HG03103 (cell line): ENCODE results near the gene NRL.

Source experiments
- ATAC-seq: cut with Tn5 transposase; IDR thresholded peaks from one replicate; pipeline ENCODE4 v1.9.1; 2021; ENCODE audit warnings: low read depth; ENCODE audit not compliant: unreplicated experiment

Gene NRL

DNA sequence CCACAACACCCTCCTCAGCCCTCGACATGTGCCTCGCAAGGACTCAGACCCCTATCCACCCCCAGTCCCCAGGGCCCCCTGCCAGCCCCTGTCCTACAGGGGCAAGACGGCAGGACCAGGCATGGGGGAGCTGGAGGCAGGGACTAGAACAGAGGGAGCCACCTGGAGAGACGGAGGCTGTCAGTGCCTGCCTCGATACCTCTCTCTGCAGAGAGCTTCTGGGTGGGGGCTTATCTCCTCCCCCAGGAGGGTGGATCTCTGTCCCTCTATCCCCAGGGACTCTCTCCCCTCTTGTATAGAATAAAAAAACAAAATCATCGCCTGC is 45.4 kb downstream of the NRL start:
- no peak for ATAC-seq

DNA sequence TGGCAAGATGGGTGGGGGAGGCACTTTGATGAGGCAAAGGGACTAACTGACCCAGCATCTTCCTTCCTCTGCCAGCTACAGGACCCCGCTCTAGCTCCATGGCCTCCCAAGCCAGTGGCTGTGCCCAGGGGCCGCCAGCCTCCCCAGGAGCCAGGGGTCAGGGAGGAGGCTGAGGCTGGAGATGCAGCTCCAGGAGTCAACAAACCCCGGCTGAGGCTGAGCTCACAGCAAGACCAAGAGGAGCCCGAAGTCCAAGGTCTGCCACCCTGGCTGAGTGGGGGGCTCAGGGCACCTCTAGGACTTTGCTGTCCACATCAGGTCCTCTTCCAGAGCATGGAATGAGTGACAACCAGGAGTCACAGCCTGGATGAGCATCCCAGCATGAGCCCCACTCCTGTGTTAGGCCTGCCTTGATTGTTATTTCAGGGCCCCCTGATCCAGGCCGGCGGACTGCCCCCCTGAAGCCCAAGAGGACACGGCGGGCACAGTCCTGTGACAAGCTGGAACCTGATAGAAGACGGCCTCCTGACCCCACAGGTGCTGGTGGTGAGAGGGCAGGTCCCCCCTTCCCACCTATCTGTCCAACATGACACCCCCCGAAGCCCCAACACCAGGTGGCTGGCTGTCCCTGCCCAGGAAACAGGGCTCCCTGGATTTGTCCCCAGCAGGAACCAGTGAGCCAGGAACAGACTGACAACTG is 45.9 kb downstream of the NRL start:
- ATAC-seq = no peak

DNA sequence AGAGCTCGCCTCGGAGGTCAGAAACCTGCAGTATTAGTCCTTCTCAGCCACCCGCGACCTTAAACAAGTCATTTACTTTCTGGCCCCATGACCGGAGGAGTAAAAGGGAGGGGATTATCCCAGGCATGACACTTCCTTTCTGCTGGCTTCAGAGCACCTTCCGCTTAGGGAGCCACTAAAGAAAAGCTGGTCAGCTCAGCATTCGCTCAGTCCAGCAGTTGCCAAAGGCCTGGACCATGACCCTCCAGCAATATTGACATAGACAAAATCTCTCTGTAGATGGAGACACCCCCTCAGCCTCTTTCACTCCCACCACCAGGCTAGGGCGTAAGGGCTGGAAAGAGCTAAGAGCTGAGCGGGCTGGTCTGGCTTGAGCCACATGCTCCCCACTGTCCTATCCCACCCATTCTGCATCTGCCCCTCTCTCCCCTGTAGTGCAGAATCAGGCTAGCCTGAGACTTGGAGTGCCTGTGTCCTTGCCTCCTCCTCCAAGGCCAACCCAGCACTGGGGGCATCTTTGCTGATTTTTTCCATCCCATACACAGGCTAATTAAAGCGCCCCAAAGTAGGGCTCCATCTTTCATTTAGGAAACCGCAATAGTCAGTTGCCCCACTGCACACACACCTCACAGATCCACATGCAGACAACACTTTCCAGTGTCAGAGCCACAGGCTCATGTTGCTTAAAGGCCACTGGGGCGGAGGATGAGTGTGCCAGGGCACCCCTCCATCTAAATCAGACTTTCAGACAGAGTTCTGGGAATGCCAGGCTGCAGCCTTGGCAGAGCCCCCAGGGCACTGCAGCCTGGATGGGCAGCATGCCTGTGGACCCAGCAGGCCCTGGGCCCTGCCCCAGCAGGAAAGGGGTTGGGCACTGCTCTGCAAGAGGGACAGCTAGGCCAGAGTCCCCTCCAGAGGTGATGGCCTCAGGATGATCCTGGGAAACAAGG is 47.3 kb downstream of the NRL start:
- no peak for ATAC-seq

DNA sequence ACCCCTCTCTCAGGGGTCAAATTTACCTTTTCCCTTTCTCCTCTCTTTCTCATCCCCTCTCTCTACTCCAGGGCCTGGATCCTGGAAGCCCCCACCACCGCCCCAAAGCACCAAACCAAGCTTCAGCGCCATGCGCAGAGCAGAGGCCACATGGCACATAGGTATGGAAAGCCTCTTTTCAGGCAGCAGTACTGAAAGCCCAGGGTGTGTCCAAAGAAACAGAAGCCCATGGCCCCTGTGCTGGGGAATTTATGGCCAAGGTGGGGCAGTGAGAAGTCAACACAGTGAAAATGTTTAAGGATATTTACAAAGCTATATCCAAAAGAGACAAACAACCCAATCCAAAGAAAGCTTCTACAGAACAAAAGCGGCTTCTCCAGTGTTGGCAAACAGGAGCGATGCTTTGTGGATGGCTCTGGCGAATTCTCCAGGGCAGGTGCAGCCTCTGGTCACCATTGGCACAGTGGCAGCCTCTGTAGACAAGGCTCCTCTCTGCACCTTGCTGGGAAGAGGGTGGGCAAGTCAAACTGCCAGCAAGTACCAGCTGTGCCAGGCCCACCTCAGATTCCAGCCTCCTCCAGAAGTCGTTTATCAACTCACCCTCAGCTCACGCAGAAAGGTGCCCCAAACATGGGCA is 48.1 kb downstream of the NRL start:
- ATAC-seq = no peak

DNA sequence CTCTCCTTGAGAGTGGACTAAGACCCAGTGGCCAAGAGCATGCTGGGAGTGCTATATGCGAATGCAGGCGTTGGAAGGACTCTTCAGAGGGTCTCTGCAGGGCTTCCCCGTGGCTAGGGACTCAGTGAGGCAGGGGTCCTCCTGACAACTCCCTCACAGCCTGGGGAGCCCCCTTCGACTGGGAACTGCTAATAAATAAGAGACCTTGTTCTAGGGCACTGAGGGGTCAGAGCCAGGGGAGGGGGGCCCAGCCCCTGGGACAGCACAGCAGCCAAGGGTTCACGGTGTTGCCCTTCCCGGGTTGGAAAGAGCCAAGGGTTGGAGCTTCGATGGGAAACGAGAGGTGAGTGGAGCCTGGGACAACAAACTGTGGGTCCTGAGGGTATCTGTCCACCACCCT is 49.3 kb downstream of the NRL start:
- no peak for ATAC-seq

DNA sequence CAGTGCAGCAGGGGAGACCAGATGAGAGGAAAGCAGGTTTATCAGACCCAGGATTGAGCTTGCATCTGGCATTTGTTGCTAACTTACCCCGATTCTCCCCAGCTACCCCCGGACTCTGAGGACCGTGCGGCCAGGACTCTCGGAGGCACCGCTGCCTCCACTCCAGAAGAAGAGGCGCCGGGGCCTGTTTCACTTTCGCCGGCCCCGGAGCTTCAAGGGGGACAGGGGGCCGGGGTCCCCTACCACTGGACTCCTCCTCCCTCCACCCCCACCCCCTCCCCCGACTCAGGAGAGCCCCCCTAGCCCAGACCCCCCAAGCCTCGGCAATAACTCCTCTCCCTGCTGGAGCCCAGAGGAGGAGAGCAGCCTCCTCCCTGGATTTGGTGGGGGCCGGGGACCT is 49.9 kb downstream of the NRL start:
- ATAC-seq = no peak

DNA sequence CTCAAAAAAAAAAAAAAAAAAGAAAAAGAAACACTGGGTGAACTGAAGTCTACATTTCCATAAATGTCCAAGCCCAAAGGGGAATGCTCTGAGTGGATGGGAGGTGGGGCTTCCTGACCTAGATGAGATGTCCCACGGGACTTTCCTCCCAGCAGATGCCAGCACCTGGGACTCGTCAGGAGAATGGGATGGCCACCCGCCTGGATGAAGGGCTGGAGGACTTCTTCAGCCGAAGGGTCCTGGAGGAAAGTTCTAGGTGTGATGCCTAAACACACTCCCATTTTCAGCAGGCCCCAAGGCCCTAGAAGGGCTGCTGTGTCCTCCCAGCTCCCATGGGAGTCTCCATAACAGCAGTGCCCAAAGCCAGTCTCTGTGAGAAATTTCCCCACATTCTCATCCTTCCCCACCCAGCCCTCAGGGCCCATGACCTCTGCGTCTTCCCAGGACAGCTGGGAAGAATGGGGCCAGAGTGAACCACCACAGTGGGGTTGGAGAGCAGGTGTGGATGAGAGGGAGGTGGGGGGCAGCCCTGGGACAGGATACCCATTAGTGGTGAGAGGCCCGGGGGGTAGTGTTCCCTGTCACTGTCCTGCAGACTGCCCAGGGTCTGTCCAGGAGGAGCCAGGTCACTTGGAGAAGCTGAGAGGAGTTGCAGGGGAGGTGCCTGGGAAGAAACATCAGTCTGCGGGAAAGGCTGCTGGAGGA is 50.5 kb downstream of the NRL start:
- no peak for ATAC-seq

DNA sequence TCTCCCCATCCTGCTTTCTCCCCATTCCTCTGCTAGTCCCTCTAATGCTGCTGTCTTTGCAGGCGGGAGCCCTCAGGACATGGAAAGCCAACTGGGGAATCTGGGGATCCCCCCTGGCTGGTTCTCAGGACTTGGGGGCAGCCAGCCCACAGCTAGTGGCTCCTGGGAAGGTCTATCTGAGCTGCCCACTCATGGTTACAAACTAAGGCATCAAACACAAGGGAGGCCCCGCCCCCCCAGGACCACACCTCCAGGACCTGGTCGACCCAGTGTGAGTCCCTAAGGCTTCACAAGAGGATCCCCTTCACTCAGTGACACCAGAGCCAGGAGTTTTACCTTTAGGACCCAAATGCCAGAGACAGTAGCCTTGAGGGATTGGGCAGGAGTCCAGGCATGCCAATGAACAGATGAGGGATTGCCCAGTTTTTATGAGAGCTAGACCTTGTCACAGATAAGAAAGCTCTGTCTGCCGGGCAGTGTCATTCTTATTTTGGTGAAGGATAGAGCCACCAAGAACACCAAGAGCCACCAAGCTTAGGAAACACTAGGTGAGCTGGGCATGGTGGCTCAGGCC is 51.4 kb downstream of the NRL start:
- no peak for ATAC-seq

DNA sequence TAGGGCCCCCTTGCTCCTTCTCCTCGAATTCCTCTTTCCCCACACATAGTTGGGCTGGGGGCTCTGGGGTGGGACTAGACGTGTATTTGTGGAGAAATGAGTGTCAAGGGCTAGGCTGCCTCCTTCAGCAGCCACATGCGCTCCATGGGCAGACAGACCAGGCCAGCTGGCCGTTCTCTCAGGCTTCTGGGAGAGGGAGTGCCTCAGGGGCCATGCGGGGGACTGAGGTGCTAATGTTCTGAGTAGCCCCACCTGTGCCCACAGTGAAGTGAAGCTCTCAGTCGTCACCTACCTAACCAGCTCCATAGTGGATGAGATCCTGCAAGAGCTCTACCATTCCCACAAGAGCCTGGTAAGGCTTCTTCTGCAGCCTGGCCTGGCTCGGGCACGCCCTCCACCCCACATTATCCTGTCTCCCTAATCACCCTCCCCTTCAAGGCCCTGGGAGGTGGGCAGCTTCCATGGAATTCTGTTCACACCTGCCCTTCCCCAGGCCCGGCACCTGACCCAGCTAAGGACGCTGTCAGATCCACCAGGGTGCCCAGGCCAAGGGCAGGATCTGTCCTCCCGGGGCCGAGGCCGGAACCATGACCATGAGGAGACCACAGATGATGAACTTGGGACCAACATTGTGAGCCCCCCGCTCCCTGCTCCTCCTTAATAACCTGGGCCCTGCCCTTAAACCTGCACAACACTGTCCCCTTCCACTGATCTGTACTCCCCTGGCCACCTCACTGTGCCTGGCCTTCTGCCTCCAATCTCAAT is 52.4 kb downstream of the NRL start:
- no peak for ATAC-seq

DNA sequence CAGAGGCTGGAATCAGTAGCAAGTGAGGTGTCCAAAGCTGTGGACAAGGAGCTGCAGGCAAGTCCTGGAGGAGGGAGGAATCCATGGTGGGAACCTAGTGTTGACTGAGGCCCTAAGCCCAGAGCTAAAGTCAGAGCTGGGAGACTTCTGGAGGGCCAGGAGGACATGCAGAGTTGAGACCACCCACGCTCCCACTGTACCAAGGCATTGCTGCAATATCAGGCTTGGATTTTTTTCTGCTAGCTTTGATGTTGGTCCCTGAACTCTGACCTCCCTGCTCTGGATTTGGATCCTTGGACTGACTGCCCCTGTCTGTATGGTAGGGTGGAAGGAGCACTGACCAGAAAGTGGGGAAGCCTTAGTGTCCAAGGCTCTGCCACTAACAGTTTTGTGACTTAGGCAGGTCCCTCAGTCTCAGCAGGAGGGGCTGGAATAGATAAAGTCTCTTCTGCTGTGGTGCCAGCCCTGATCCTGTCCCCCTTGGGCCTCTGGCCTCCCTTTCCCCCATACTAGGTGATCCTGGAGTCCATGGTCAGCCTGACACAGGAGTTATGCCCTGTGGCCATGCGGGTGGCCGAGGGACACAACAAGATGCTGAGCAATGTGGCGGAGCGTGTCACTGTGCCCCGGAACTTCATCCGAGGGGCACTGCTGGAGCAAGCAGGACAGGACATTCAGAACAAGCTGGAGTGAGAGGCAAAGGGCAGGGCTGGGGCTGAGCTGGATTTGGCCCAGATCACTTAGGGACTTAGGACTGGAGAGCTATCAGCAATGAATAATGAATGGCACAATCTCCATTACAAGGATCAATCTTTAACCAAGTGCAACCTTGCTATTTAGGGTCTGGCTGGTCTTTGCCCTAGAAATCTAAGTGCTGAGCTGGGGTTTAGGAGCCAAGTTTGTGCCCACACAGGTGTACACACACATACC is 53.5 kb downstream of the NRL start:
- ATAC-seq = no peak

DNA sequence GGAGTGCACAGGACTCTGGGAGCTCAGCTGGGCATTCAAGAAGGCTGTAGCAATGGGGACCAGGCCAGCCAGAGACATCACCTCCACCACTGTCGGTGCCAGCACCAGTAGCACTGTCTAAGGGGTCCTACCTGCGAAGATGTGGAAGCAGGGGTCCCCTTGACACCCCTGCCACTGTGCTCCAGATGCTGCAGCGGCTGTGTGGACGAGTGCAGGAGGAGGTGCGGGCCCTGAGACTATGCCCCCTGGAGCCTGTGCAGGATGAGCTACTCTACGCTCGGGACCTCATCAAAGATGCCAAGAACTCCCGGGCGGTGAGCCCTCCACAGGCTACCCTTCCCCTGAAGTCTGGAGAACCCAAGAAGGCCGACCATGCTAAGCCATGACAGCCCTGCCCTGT is 54.3 kb downstream of the NRL start:
- ATAC-seq = no peak

DNA sequence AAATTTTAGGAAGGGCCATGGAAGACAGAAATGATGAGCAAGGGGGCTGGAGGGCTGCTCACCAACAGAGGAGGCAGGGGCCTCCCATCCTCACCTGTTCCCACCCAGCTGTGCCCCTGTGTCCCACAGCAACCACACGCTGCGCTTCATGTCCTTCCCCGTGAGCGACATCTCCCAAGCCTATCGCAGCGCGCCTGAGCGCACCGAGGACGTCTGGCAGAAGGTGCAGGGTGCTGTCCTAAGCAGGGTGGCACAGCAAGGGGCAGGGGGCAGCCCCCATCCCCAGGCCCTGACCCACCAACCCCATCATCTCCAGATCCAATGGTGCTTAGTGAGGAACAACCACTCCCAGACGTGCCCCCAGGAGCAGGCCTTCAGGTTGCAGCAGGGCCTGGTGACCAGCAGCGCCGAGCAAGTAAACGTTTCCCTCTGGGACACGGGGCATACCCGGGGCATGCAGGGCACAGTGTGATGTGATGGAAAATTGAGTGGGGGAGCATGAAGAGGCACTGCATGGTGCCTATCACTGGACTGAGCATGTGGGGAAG is 54.8 kb downstream of the NRL start:
- ATAC-seq = no peak

DNA sequence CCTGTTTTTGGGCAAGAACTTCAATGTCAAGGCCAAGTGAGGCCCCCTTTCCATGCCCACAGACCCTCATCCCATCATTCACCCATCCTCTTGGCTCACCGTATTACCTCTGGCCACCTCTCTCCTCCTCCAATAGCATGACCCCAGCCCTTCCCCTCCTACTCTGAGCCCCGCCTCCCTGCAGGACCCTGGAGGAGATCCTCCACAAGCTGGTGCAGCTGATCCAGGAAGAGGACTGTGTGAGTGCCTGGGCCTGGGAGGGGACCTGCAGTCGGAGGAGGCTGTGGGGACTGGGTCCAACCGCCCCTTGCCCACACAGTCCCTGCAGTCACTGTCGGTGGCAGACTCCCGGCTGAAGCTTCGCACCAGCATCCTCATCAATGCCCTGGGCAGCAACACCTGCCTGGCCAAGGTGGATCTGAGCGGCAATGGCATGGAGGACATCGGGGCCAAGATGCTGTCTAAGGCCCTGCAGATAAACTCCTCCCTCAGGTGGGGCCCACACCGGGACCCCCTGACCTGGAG is 55.7 kb downstream of the NRL start:
- ATAC-seq = no peak

DNA sequence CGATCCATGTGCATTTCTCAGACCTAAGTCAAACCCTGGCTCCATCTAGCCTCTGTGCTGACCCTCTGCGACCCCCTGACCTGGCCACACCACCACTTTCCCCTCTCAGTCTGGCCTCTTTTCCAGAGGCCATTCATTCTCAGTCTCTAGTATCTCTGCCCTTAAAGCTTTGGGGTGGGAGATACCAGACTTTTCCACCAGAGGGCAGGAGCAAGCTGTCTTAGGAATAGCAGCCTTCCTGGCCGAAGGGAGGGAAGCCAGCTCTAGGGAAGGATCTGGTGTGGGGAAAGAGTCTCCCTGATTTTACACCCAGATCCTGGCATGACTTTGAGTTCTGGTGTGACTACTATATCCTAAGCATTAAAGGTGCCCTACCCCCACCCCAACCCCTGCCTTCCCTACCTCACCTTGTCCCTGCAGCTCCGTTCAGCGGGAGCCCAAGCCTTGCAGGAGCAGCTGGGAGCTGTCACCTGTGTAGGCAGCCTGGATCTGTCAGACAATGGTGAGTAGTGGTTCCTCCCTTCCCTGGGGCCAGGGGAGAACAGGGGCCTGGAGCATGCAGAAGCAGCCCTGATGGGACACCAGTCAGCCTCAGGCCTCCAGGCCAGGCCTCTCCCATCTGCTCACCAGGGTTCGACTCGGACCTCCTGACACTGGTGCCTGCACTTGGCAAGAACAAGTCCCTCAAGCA is 56.3 kb downstream of the NRL start:
- no peak for ATAC-seq

DNA sequence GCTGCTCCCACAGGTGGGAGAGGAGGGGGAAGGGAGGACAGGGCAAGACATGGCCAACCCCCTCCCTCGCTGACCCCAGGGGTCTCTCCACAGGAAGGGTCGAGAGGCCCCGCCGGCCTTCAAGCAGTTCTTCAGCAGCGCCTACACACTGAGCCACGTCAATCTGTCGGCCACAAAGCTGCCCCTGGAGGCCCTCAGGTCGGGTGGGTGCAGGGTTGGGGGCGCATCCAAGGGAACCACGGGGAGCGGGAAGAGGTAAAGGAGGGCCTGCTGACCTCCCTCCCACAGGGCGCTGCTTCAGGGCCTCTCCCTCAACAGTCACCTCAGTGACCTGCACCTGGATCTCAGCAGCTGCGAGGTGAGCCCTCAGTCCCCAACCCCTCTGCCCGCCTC is 56.9 kb downstream of the NRL start:
- ATAC-seq = no peak

DNA sequence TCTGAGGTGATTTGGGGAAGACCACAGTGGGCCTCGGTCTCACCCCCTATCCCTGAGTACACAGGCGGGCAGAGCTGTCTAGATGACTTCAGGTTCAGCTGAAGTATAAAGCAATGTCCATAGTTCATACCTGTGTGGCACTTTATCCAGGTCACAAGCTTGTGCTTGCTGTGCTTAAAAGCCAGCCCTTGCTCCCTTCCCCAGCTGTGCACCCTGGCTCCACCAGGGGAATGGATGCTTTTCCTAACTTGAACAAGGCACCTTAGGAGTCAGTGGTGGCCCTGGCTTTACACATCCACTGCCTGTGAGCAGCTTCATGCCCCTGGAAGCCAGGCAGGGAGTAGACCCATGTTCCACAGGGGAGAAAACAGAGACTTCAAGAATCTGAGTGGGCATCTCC is 57.5 kb downstream of the NRL start:
- no peak for ATAC-seq

DNA sequence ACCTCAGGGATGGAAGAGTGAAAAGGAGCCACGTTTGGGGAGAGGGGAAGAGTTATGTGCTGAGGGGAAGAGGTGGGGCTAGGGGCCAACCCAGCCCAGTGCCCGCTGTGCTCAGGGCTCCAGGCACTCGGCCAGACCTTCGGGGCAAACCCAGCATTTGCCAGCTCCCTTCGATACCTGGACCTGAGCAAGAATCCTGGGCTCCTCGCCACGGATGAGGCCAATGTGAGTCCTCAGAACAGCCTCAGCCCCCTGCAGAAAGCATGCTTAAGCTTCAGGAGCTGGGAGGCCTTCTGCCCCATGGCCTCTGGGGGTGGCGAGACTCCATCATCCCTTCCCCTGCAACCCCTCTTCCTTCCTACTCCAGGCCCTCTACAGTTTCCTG is 58.0 kb downstream of the NRL start:
- no peak for ATAC-seq
